T-helper 1 cell treated with Interleukin-12 subunit alpha and Interleukin-12 subunit beta and Interleukin-4 antibody, amounts not matched to agents 30 μg/mL and 1 μg/mL, for 36 hours (primary cell): ENCODE results near the gene KLHL11.
"Not testable (repeated sequence)": the region's sequence is repeated elsewhere in the genome, so short reads cannot be mapped to it uniquely, and the experiment has no call there.

Experiments used
- H3K27ac Mint-ChIP-seq: one replicate; pipeline ENCODE4 v1.8.0; 2021; ENCODE audit warnings: mild to moderate bottlenecking, mixed read lengths
- H3K27me3 Mint-ChIP-seq: one replicate; pipeline ENCODE4 v1.8.0; 2021; ENCODE audit warnings: low read depth, mixed read lengths
- H3K36me3 Mint-ChIP-seq: one replicate; pipeline ENCODE4 v1.8.0; 2021; ENCODE audit warnings: low read depth, mixed read lengths
- H3K4me1 Mint-ChIP-seq: one replicate; pipeline ENCODE4 v1.8.0; 2021; ENCODE audit warnings: low read depth, mixed read lengths
- H3K4me3 Mint-ChIP-seq: one replicate; pipeline ENCODE4 v1.8.0; 2021; ENCODE audit warnings: mild to moderate bottlenecking, moderate library complexity, mixed read lengths
- H3K9me3 Mint-ChIP-seq: one replicate; pipeline ENCODE4 v1.8.0; 2021; ENCODE audit warnings: mixed read lengths

Gene KLHL11

DNA sequence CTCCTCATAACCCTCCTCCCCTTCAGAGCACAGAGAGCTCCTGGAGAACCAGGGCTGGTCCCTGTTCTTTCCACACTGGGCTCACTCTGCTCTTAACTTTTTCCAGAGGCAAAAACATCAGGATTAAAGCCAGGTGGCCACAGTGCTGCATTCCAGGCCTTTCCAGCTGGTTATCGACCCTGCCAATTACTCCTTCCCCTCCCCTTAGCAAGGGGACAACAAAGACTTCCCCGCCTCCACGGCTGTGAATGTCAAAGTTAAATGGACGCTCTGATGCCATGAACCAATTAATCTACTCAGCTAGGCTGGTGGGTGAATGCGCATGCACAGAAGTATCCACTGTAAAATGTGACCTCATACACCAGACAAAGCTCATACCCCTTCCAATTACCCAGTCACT, 30.4 kb upstream of the KLHL11 start:
- Mint-ChIP-seq H3K9me3 (no peaks in the 10 kb centered on the region), H3K27me3 (no peaks in the 10 kb centered on the region), H3K4me1 (peaks cover 2% of the 10 kb centered on the region), H3K27ac (no peak overlapping the region), H3K36me3 (peaks cover 41% of the 10 kb centered on the region), H3K4me3 (no peak overlapping the region)

GRCh38 chr17:41894791-41895331, 29.6 kb upstream of the KLHL11 start:
- Mint-ChIP-seq H3K27me3 (no peaks in the 10 kb centered on the region), H3K27ac (peak overlapping the region; percentile 36), H3K4me1 (peaks cover 2% of the 10 kb centered on the region), H3K36me3 (peaks cover 42% of the 10 kb centered on the region), H3K4me3 (no peak overlapping the region), H3K9me3 (no peaks in the 10 kb centered on the region)

- Mint-ChIP-seq H3K9me3 (no peaks in the 10 kb centered on the region), H3K4me1 (peaks cover 2% of the 10 kb centered on the region), H3K27ac (no peak overlapping the region)
These were observed 28.2 kb upstream of the KLHL11 start for GRCh38 chr17:41893384-41893783.

GRCh38 chr17:41892021-41892376, 26.8 kb upstream of the KLHL11 start:
- Mint-ChIP-seq H3K9me3 (no peaks in the 10 kb centered on the region), H3K27ac (no peak overlapping the region), H3K4me1 (peaks cover 4% of the 10 kb centered on the region), H3K4me3 (no peak overlapping the region), H3K27me3 (no peaks in the 10 kb centered on the region), H3K36me3 (peaks cover 32% of the 10 kb centered on the region)

More at GRCh38 chr17:41893384-41893783, 28.2 kb upstream of the KLHL11 start:
- H3K4me3 Mint-ChIP-seq: no peak overlapping the region
- H3K27me3 Mint-ChIP-seq: no peaks in the 10 kb centered on the region
- H3K36me3 Mint-ChIP-seq: peaks cover 33% of the 10 kb centered on the region

DNA sequence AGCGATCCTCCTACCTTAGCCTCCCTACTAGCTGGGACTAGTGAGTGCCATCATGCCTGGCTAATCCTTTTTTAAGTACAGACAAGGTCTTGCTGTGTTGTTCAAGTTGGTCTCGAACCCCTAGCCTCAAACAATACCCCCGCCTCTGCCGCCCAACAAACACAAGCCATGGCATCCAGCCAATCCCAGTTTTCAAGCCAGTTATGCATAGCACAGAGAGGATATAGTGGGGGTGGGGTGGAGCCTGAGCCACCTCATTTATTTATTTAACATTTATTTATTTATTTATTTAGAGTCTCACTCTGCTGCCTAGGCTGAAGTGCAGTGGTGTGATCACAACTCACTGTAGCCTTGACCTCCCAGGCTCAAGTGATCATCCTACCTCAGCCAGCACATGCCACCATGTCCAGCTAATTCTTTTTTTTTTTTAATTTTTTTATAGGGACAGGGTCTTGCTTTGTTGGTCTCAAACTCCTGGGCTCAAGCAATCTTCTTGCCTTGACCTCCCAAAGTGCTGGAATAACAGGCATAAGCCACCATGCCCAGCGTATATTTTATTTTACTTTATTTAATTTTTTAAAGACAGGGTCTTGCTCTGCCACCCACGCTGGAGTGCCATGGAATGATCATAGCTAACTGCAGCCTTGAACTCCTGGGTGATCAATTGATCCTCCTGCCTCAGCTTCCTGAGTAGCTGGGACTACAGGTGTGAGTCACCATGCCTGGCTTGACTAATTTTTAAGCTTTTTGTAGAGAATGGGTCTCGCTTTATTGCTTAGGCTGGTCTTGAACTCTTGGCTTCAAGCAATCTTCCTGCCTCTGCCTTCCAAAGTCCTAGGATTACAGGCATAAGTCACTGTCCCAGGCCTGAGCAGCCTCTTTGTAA, 26.2 kb upstream of the KLHL11 start:
- H3K36me3 Mint-ChIP-seq: peaks cover 31% of the 10 kb centered on the region
- H3K27me3 Mint-ChIP-seq: no peaks in the 10 kb centered on the region
- H3K4me3 Mint-ChIP-seq: no peak overlapping the region
- H3K9me3 Mint-ChIP-seq: no peaks in the 10 kb centered on the region
- no peak overlapping the region for H3K27ac Mint-ChIP-seq
- H3K4me1 Mint-ChIP-seq: peaks cover 4% of the 10 kb centered on the region

- Mint-ChIP-seq H3K9me3 (no peaks in the 10 kb centered on the region), H3K27ac (no peak overlapping the region), H3K4me3 (no peak overlapping the region), H3K36me3 (peaks cover 33% of the 10 kb centered on the region), H3K4me1 (peaks cover 2% of the 10 kb centered on the region), H3K27me3 (no peaks in the 10 kb centered on the region)
These were observed 23.2 kb upstream of the KLHL11 start for GRCh38 chr17:41888332-41888965.

- Mint-ChIP-seq H3K27ac (no peak overlapping the region), H3K9me3 (no peaks in the 10 kb centered on the region), H3K4me3 (no peak overlapping the region), H3K36me3 (peaks cover 28% of the 10 kb centered on the region), H3K27me3 (no peaks in the 10 kb centered on the region), H3K4me1 (peaks cover 2% of the 10 kb centered on the region)
These were observed 20.5 kb upstream of the KLHL11 start for GRCh38 chr17:41885733-41886132.

- no peak overlapping the region for H3K4me3 Mint-ChIP-seq
- H3K36me3 Mint-ChIP-seq: peaks cover 30% of the 10 kb centered on the region
- H3K27me3 Mint-ChIP-seq: no peaks in the 10 kb centered on the region
- no peaks in the 10 kb centered on the region for H3K9me3 Mint-ChIP-seq
- no peak overlapping the region for H3K27ac Mint-ChIP-seq
- no peaks in the 10 kb centered on the region for H3K4me1 Mint-ChIP-seq
These were observed 17.5 kb upstream of the KLHL11 start for GRCh38 chr17:41882756-41883155.

- Mint-ChIP-seq H3K27me3 (no peaks in the 10 kb centered on the region), H3K4me3 (no peak overlapping the region), H3K9me3 (no peaks in the 10 kb centered on the region), H3K27ac (no peak overlapping the region), H3K4me1 (no peaks in the 10 kb centered on the region), H3K36me3 (peaks cover 30% of the 10 kb centered on the region)
These were observed 14.9 kb upstream of the KLHL11 start for GRCh38 chr17:41880130-41880529.

GRCh38 chr17:41874293-41874670, 9.1 kb upstream of the KLHL11 start:
- not testable (repeated sequence) for H3K4me1 Mint-ChIP-seq, H3K27ac Mint-ChIP-seq, H3K4me3 Mint-ChIP-seq, H3K27me3 Mint-ChIP-seq, H3K9me3 Mint-ChIP-seq
- H3K36me3 Mint-ChIP-seq: peaks cover 40% of the 10 kb centered on the region

DNA sequence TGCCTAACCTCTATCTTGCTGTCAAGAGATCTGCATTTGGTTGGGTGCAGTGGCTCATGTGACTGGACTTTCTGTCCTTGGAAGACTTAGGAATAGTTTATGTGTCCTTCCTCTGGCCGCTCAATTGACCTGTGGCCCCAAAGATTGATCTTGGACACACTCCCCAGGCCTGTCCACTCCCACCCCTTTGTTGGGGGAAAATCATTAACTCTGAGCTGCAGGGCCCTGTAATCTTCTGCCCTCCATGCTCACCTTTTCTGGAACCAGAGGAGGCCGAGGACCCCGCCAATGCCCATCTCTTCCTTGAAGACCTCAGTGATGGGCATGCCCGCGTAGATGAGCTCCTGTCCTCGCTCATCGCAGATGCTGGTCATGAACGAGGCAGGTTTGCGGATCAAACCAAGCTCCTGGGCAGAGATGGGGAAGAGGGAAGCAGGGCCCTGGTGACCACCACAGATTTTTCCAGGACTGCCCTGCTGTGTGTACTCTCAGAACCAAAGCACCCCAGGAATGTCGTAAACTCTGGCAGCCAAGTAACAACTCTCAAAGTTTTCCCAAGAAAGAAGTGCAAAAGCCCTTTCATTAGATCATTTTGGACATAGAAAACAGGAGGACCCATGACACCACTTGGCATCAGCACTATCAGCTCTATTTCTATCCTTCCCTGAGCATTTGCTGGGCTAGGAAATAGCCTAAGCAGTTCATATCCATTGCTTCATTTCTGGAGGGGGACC, 8.5 kb upstream of the KLHL11 start:
- H3K4me3 Mint-ChIP-seq: no peak overlapping the region
- H3K36me3 Mint-ChIP-seq: peaks cover 44% of the 10 kb centered on the region
- H3K4me1 Mint-ChIP-seq: peaks cover 11% of the 10 kb centered on the region
- no peaks in the 10 kb centered on the region for H3K9me3 Mint-ChIP-seq
- no peak overlapping the region for H3K27ac Mint-ChIP-seq
- H3K27me3 Mint-ChIP-seq: no peaks in the 10 kb centered on the region

- H3K4me1 Mint-ChIP-seq: peaks cover 16% of the 10 kb centered on the region
- no peak overlapping the region for H3K4me3 Mint-ChIP-seq
- no peaks in the 10 kb centered on the region for H3K27me3 Mint-ChIP-seq
- no peak overlapping the region for H3K27ac Mint-ChIP-seq
- H3K36me3 Mint-ChIP-seq: peaks cover 49% of the 10 kb centered on the region
- no peaks in the 10 kb centered on the region for H3K9me3 Mint-ChIP-seq
These were observed 6.6 kb upstream of the KLHL11 start for GRCh38 chr17:41871789-41872188.

- H3K4me3 Mint-ChIP-seq: no peak overlapping the region
- no peak overlapping the region for H3K27ac Mint-ChIP-seq
- H3K36me3 Mint-ChIP-seq: peaks cover 46% of the 10 kb centered on the region
- H3K9me3 Mint-ChIP-seq: no peaks in the 10 kb centered on the region
- H3K27me3 Mint-ChIP-seq: no peaks in the 10 kb centered on the region
- H3K4me1 Mint-ChIP-seq: peaks cover 16% of the 10 kb centered on the region
These were observed 5.4 kb upstream of the KLHL11 start for GRCh38 chr17:41870627-41871026.

DNA sequence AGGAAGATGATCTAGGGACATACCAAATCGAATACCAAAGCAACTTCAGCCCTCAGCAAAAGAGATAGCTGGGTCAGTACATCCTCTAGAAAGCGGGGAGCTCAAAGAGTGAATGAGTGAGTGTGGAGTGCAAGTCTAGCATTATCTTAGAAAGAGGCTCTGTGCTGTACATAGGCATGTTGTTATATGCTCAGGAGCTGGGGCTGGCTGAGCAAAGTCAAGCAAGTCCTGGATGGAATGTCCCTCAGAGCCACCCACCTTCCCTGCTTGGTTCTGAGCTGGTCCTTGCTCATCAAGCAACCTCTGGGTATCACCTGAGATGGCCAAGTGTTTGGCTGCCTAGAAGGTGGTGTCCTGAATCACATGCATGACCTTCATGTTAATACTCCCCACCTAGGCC, 4.9 kb upstream of the KLHL11 start:
- Mint-ChIP-seq H3K4me3 (no peak overlapping the region), H3K27ac (peak overlapping the region; percentile 68), H3K27me3 (no peaks in the 10 kb centered on the region), H3K36me3 (peaks cover 46% of the 10 kb centered on the region), H3K4me1 (peaks cover 19% of the 10 kb centered on the region), H3K9me3 (no peaks in the 10 kb centered on the region)
